ENCODE measurements around the gene NCAM1.

- TF ChIP-seq CTCF (conservative IDR thresholded peaks at IDR 0.05 in 1 of 2, IDR thresholded peaks at IDR 0.05 in 1 of 2; ENCODE audit: low read depth in 1 of 2, low read length in 2 of 2) (no peak), EZH2 (IDR thresholded peaks at IDR 0.05; ENCODE audit: low read length, missing control alignments) (no peak)
Measured at GRCh38 chr11:113193946-113194345, 232.7 kb downstream of the NCAM1 start.

All from fibroblast of lung (primary cell).